Measurements from ENCODE around the gene TBCD.
"Not testable (repeated sequence)": the region's sequence is repeated elsewhere in the genome, so short reads cannot be mapped to it uniquely, and the experiment has no call there.

The TBCD gene

GRCh38 chr17:82956726-82957468, 205.0 kb downstream of the TBCD start:
- Mint-ChIP-seq H3K36me3 (peaks cover 35% of the 10 kb centered on the region), H3K27me3 (no peaks in the 10 kb centered on the region), H3K27ac (no peak overlapping the region), H3K4me3 (no peak overlapping the region), H3K9me3 (peaks cover 17% of the 10 kb centered on the region), H3K4me1 (no peaks in the 10 kb centered on the region)

- Mint-ChIP-seq H3K4me1 (no peaks in the 10 kb centered on the region), H3K27ac (no peak overlapping the region), H3K27me3 (no peaks in the 10 kb centered on the region), H3K9me3 (peaks cover 17% of the 10 kb centered on the region), H3K4me3 (no peak overlapping the region), H3K36me3 (peaks cover 31% of the 10 kb centered on the region)
Measured at GRCh38 chr17:82957469-82957795, 205.6 kb downstream of the TBCD start.

- Mint-ChIP-seq H3K4me3 (no peak overlapping the region), H3K9me3 (peaks cover 10% of the 10 kb centered on the region), H3K36me3 (peaks cover 25% of the 10 kb centered on the region), H3K4me1 (peaks cover under 1% of the 10 kb centered on the region), H3K27ac (no peak overlapping the region), H3K27me3 (no peaks in the 10 kb centered on the region)
Measured at GRCh38 chr17:82957961-82958561, 206.2 kb downstream of the TBCD start.

GRCh38 chr17:82959242-82959930, 207.5 kb downstream of the TBCD start:
- peaks cover 7% of the 10 kb centered on the region for H3K4me1 Mint-ChIP-seq
- H3K9me3 Mint-ChIP-seq: no peaks in the 10 kb centered on the region
- no peak overlapping the region for H3K27ac Mint-ChIP-seq
- peaks cover 12% of the 10 kb centered on the region for H3K36me3 Mint-ChIP-seq
- H3K27me3 Mint-ChIP-seq: no peaks in the 10 kb centered on the region
- H3K4me3 Mint-ChIP-seq: no peak overlapping the region

- Mint-ChIP-seq H3K4me1 (peaks cover 7% of the 10 kb centered on the region), H3K27ac (peak overlapping the region; percentile 35), H3K4me3 (no peak overlapping the region), H3K27me3 (no peaks in the 10 kb centered on the region), H3K9me3 (no peaks in the 10 kb centered on the region), H3K36me3 (peaks cover 9% of the 10 kb centered on the region)
Measured at GRCh38 chr17:82959990-82960418, 208.1 kb downstream of the TBCD start.

- Mint-ChIP-seq H3K9me3 (no peaks in the 10 kb centered on the region), H3K27me3 (no peaks in the 10 kb centered on the region), H3K27ac (no peak overlapping the region), H3K4me3 (no peak overlapping the region), H3K36me3 (peaks cover 2% of the 10 kb centered on the region), H3K4me1 (peaks cover 7% of the 10 kb centered on the region)
Measured at GRCh38 chr17:82960419-82961271, 208.8 kb downstream of the TBCD start.

- Mint-ChIP-seq H3K4me1 (peaks cover 7% of the 10 kb centered on the region), H3K36me3 (peaks cover 2% of the 10 kb centered on the region), H3K4me3 (no peak overlapping the region), H3K27me3 (no peaks in the 10 kb centered on the region), H3K27ac (no peak overlapping the region), H3K9me3 (no peaks in the 10 kb centered on the region)
Measured at GRCh38 chr17:82961366-82962162, 209.7 kb downstream of the TBCD start.

- Mint-ChIP-seq H3K36me3 (peaks cover 2% of the 10 kb centered on the region), H3K4me3 (no peak overlapping the region), H3K9me3 (no peaks in the 10 kb centered on the region), H3K4me1 (peaks cover 7% of the 10 kb centered on the region), H3K27me3 (no peaks in the 10 kb centered on the region), H3K27ac (no peak overlapping the region)
Measured at GRCh38 chr17:82962163-82962720, 210.4 kb downstream of the TBCD start.

GRCh38 chr17:82963104-82963950, 211.5 kb downstream of the TBCD start:
- Mint-ChIP-seq H3K36me3 (peaks cover 2% of the 10 kb centered on the region), H3K4me1 (peaks cover 7% of the 10 kb centered on the region), H3K27ac (no peak overlapping the region), H3K9me3 (no peaks in the 10 kb centered on the region), H3K4me3 (no peak overlapping the region), H3K27me3 (no peaks in the 10 kb centered on the region)

- not testable (repeated sequence) for H3K27me3 Mint-ChIP-seq, H3K9me3 Mint-ChIP-seq, H3K4me1 Mint-ChIP-seq, H3K36me3 Mint-ChIP-seq, H3K27ac Mint-ChIP-seq, H3K4me3 Mint-ChIP-seq
Measured at GRCh38 chr17:82964451-82964850, 212.6 kb downstream of the TBCD start.

GRCh38 chr17:82964851-82965341, 213.0 kb downstream of the TBCD start:
- Mint-ChIP-seq H3K27me3 (no peaks in the 10 kb centered on the region), H3K4me1 (peaks cover 7% of the 10 kb centered on the region), H3K4me3 (no peak overlapping the region), H3K9me3 (no peaks in the 10 kb centered on the region), H3K27ac (no peak overlapping the region), H3K36me3 (peaks cover 2% of the 10 kb centered on the region)

- H3K27me3 Mint-ChIP-seq: no peaks in the 10 kb centered on the region
- no peak overlapping the region for H3K27ac Mint-ChIP-seq
- H3K4me1 Mint-ChIP-seq: peaks cover 7% of the 10 kb centered on the region
Measured at GRCh38 chr17:82965371-82965770, 213.5 kb downstream of the TBCD start.

GRCh38 chr17:82966415-82966814, 214.6 kb downstream of the TBCD start:
- Mint-ChIP-seq H3K27ac (no peak overlapping the region), H3K36me3 (peaks cover 2% of the 10 kb centered on the region), H3K27me3 (no peaks in the 10 kb centered on the region), H3K9me3 (no peaks in the 10 kb centered on the region), H3K4me3 (no peak overlapping the region), H3K4me1 (peaks cover 7% of the 10 kb centered on the region)

More at GRCh38 chr17:82965371-82965770, 213.5 kb downstream of the TBCD start:
- Mint-ChIP-seq H3K36me3 (peaks cover 2% of the 10 kb centered on the region), H3K4me3 (no peak overlapping the region), H3K9me3 (no peaks in the 10 kb centered on the region)

Data from activated naive CD4-positive, alpha-beta T cell treated with anti-CD3 and anti-CD28 coated beads, Interleukin-2, amount 50 U/mL, for 24 hours (primary cell).